HG03135 (cell line): ENCODE measurements around the gene CNOT11.
A peak's percentile ranks its signal among the peaks of the same experiment; 100 is the strongest.
"Not testable (repeated sequence)": the region's sequence is repeated elsewhere in the genome, so short reads cannot be mapped to it uniquely, and the experiment has no call there.

Experiments used
- ATAC-seq: cut with Tn5 transposase; IDR thresholded peaks from one replicate; pipeline ENCODE4 v1.9.1; 2021; ENCODE audit warnings: mild to moderate bottlenecking, moderate library complexity; ENCODE audit not compliant: unreplicated experiment

CNOT11 gene

GRCh38 chr2:101244899-101245298 is 7.8 kb upstream of the CNOT11 start:
- not testable (repeated sequence) for ATAC-seq

GRCh38 chr2:101245468-101245867 is 7.2 kb upstream of the CNOT11 start:
- not testable (repeated sequence) for ATAC-seq

GRCh38 chr2:101248756-101249155 is 3.9 kb upstream of the CNOT11 start:
- ATAC-seq = not testable (repeated sequence)

GRCh38 chr2:101249826-101250225 is 2.9 kb upstream of the CNOT11 start:
- ATAC-seq = no peak

- not testable (repeated sequence) for ATAC-seq
Measured at GRCh38 chr2:101251246-101251781, 1.4 kb upstream of the CNOT11 start.

GRCh38 chr2:101251844-101252407 is 760 bp upstream of the CNOT11 start:
- ATAC-seq = peak; percentile 50

- peak; percentile 55 for ATAC-seq
Measured at GRCh38 chr2:101253013-101253702, 472 bp downstream of the CNOT11 start.

- peak; percentile 3 for ATAC-seq
Measured at GRCh38 chr2:101253703-101254450, 1.2 kb downstream of the CNOT11 start.

- ATAC-seq = no peak
Measured at GRCh38 chr2:101255501-101255900, 2.8 kb downstream of the CNOT11 start.

- no peak for ATAC-seq
Measured at GRCh38 chr2:101256316-101256715, 3.6 kb downstream of the CNOT11 start.

- ATAC-seq = no peak
Measured at GRCh38 chr2:101258804-101259203, 6.1 kb downstream of the CNOT11 start.

- ATAC-seq = no peak
Measured at GRCh38 chr2:101262142-101262541, 9.5 kb downstream of the CNOT11 start.

GRCh38 chr2:101263377-101263800 is 10.7 kb downstream of the CNOT11 start:
- ATAC-seq = no peak

- no peak for ATAC-seq
Measured at GRCh38 chr2:101264360-101264939, 11.8 kb downstream of the CNOT11 start.

GRCh38 chr2:101265893-101266499 is 13.3 kb downstream of the CNOT11 start:
- ATAC-seq = no peak

GRCh38 chr2:101267671-101268656 is 15.3 kb downstream of the CNOT11 start:
- ATAC-seq = peak; percentile 51

- no peak for ATAC-seq
Measured at GRCh38 chr2:101270700-101271259, 18.1 kb downstream of the CNOT11 start.

- ATAC-seq = peak; percentile 70
Measured at GRCh38 chr2:101272045-101272784, 19.5 kb downstream of the CNOT11 start.

- ATAC-seq = no peak
Measured at GRCh38 chr2:101273056-101273455, 20.4 kb downstream of the CNOT11 start.
